Fibroblast of the aortic adventitia (primary cell): ENCODE data around the gene LRRC23. TPM values are rescaled to one million over a fixed set of nuclear protein-coding genes. Genes with fewer than 3 reads are reported as not detected.

Source experiments
- DNase-seq: peaks from one replicate; pipeline ENCODE4 v3.0.0-alpha.2; 2010; ENCODE audit warnings: low read depth
- H3K4me3 ChIP-seq: 2 replicates; pipeline ENCODE4 v1.5.1; 2011; ENCODE audit warnings: low read depth, mild to moderate bottlenecking, control low read depth, low read length, moderate library complexity
- total RNA-seq: library from RNA; depleted of rRNA; stranded (reverse); fragments of >200 nt; gene quantifications from 2 replicates; pipeline ENCODE4 v1.2.3, GENCODE V29; 2012; ENCODE audit warnings: low replicate concordance
- TF ChIP-seq, protein P1 (sequence below): IDR thresholded peaks from 2 replicates; pipeline ENCODE4 v1.5.1; 2011; ENCODE audit warnings: mild to moderate bottlenecking, low read length, control low read depth, inconsistent platforms; ENCODE audit not compliant: insufficient read depth

Gene LRRC23
- total RNA-seq, 1 donor: 7.0 TPM

DNA sequence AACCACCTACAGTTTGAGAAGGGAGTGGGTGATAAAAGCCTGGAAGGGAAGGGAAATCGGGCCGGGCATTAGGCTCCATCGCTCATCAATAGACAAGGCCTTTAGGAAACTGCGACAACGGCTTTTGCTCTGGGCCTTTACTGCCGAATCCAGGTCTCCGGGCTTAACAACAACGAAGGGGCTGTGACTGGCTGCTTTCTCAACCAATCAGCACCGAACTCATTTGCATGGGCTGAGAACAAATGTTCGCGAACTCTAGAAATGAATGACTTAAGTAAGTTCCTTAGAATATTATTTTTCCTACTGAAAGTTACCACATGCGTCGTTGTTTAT, 38.7 kb downstream of the LRRC23 start:
- TF ChIP-seq, protein P1, sequence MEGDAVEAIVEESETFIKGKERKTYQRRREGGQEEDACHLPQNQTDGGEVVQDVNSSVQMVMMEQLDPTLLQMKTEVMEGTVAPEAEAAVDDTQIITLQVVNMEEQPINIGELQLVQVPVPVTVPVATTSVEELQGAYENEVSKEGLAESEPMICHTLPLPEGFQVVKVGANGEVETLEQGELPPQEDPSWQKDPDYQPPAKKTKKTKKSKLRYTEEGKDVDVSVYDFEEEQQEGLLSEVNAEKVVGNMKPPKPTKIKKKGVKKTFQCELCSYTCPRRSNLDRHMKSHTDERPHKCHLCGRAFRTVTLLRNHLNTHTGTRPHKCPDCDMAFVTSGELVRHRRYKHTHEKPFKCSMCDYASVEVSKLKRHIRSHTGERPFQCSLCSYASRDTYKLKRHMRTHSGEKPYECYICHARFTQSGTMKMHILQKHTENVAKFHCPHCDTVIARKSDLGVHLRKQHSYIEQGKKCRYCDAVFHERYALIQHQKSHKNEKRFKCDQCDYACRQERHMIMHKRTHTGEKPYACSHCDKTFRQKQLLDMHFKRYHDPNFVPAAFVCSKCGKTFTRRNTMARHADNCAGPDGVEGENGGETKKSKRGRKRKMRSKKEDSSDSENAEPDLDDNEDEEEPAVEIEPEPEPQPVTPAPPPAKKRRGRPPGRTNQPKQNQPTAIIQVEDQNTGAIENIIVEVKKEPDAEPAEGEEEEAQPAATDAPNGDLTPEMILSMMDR: no peak
- peak overlapping the region; percentile 84 for H3K4me3 ChIP-seq
- peak; percentile 96 for DNase-seq

DNA sequence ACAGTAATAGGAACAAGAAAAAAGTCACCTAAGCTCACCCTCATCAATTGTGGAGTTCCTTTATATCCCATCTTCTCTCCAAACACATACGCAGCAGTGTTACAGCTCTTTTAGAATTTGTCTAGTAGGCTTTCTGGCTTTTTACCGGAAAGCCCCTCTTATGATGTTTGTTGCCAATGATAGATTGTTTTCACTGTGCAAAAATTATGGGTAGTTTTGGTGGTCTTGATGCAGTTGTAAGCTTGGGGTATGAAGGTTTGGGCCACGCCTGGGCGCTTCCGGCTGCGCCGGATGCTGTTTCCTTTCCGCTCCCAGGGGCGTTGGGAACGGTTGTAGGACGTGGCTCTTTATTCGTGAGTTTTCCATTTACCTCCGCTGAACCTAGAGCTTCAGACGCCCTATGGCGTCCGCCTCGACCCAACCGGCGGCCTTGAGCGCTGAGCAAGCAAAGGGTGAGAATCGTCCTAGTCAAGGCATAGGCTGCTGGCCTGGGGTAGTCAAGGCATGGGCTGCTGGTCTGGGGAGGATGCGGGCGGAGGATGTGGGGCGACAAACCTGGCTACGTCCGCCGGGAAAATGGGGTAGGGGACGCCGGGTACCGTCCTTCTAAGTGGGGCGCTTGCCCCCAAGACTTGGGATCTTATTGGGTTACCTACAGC, 39.2 kb downstream of the LRRC23 start, which contains the start of the genes C12orf57 and RNU7-1:
TSS of gene C12orf57 (plus strand) at position 301 of the 659 bp plus-strand sequence. CDS start at position 401, 100 bp downstream.
TSS of gene RNU7-1 (plus strand) at position 95 of the 659 bp plus-strand sequence.
- peak within 1 kb of the TSS; percentile 84 for H3K4me3 ChIP-seq
- no peak for DNase-seq
- TF ChIP-seq, protein P1: no peak

- peak overlapping the region; percentile 84 for H3K4me3 ChIP-seq
- TF ChIP-seq, protein P1: peak; percentile 85
- peak; percentile 94 for DNase-seq
These were observed 40.0 kb downstream of the LRRC23 start for GRCh38 chr12:6944381-6945186.

DNA sequence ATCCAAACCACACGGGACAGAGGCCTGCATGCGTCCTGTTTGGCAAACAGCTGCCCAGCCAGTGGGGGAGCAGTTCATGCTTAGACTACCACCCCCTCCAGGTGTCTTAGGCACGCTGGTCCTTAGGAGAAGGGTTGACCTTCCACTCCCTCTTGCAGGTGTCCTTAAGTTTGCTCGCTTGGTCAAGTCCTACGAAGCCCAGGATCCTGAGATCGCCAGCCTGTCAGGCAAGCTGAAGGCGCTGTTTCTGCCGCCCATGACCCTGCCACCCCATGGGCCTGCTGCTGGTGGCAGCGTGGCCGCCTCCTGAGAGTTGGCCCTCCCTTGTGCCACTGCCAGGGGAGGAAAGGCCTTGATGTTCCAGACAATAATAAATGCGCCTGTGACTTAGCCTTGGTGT, 41.0 kb downstream of the LRRC23 start:
- TF ChIP-seq, protein P1: no peak
- H3K4me3 ChIP-seq: peak overlapping the region; percentile 10
- no peak for DNase-seq

GRCh38 chr12:6946033-6946919, 41.7 kb downstream of the LRRC23 start:
- TF ChIP-seq, protein P1: no peak
- DNase-seq: no peak
- H3K4me3 ChIP-seq: no peak overlapping the region

GRCh38 chr12:6946920-6947374, 42.3 kb downstream of the LRRC23 start:
- H3K4me3 ChIP-seq: no peak overlapping the region
- TF ChIP-seq, protein P1: no peak
- no peak for DNase-seq
